Measurements from ENCODE around the gene TMEM132D.

GRCh38 chr12:129900306-129900705, 3.5 kb downstream of the TMEM132D start:
- TF ChIP-seq POLR2A (IDR thresholded peaks at IDR 0.05): no peak
- TF ChIP-seq, protein P1, sequence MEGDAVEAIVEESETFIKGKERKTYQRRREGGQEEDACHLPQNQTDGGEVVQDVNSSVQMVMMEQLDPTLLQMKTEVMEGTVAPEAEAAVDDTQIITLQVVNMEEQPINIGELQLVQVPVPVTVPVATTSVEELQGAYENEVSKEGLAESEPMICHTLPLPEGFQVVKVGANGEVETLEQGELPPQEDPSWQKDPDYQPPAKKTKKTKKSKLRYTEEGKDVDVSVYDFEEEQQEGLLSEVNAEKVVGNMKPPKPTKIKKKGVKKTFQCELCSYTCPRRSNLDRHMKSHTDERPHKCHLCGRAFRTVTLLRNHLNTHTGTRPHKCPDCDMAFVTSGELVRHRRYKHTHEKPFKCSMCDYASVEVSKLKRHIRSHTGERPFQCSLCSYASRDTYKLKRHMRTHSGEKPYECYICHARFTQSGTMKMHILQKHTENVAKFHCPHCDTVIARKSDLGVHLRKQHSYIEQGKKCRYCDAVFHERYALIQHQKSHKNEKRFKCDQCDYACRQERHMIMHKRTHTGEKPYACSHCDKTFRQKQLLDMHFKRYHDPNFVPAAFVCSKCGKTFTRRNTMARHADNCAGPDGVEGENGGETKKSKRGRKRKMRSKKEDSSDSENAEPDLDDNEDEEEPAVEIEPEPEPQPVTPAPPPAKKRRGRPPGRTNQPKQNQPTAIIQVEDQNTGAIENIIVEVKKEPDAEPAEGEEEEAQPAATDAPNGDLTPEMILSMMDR (IDR thresholded peaks at IDR 0.05): no peak

Data from body of pancreas (tissue), 4 donors.